ENCODE results near the gene MYB.

MYB gene

GRCh38 chr6:135191508-135192255 lies 10.6 kb downstream of the MYB start:
- DNase-seq = no peak

- DNase-seq = no peak
Measured at GRCh38 chr6:135192256-135193174, 11.4 kb downstream of the MYB start.

DNA sequence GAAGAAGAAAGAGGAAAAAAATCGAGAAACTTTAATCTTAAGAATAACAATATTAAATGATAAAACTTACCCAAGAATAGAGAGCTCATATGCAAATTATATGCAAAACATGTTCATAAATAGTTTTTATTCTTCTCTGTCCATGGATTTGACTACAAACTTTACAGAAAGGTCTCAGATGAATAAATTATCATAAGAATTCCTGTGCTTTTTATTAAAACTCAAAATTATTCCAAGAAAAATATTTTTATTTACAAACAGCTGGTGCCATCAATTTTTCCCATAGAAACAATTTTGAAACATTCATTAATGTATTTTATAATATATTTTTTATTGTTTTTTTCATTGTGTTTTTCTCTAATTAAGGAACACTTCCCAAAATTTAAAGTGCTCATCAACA lies 12.1 kb downstream of the MYB start:
- no peak for DNase-seq

- no peak for DNase-seq
Measured at GRCh38 chr6:135195041-135195440, 13.9 kb downstream of the MYB start.

- DNase-seq = no peak
Measured at GRCh38 chr6:135195522-135195921, 14.4 kb downstream of the MYB start.

- no peak for DNase-seq
Measured at GRCh38 chr6:135196739-135197510, 15.8 kb downstream of the MYB start.

- DNase-seq = no peak
Measured at GRCh38 chr6:135202836-135203235, 21.7 kb downstream of the MYB start.

DNA sequence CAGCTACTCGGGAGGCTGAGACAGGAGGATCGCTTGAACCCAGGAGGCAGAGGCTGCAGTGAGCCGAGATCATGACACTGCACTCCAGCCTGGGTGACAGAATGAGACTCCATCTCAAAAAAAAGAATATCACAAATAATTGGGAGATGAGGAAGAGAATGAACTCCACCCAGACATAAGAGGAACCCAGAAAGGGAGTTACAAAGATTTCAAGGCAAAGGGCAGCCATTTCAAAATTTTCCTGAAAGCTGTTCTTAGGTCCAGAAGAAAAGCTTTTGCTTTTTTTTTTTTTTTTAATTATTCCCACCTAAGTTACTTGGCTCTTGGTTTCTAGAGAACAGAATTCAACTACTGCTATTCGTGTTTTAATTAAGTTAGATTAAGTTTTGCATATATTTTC lies 23.8 kb downstream of the MYB start:
- no peak for DNase-seq

GRCh38 chr6:135209803-135210202 lies 28.7 kb downstream of the MYB start:
- no peak for DNase-seq

DNA sequence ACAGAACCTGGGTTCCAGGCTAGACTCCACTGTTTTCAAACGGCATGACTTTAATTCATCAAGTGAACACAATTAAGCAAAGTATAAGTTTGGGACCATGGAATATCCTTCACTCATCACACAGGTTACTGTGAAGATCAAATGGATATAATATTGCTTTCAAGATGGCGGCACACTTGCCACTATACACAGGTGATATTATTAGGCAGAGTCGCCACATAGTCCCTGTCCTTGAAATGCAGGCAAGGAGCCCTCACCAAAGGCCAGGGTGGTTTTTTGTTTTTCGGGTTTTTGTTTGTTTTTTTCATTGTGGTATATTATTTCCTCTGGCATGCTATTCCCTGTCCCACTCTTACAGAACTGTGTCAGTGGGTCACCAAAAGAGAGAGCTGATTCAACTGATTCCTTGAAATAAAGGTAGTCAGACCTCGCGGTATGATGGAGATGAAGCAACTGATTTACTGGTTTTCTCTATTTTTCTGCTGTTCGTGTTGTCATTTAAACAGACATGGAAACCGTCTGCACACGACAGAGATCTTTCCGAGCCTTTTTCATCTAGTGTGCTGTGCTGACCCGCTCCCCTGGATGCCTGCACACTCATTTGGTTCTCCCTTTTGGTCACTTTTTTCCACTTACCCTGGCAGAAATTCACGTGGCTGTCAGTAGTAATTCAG lies 29.7 kb downstream of the MYB start:
- no peak for DNase-seq

- DNase-seq = no peak
Measured at GRCh38 chr6:135211306-135211702, 30.2 kb downstream of the MYB start.

- DNase-seq = no peak
Measured at GRCh38 chr6:135212020-135212806, 31.1 kb downstream of the MYB start.

GRCh38 chr6:135212935-135213334 lies 31.8 kb downstream of the MYB start:
- no peak for DNase-seq

- DNase-seq = no peak
Measured at GRCh38 chr6:135213616-135214015, 32.5 kb downstream of the MYB start.

DNA sequence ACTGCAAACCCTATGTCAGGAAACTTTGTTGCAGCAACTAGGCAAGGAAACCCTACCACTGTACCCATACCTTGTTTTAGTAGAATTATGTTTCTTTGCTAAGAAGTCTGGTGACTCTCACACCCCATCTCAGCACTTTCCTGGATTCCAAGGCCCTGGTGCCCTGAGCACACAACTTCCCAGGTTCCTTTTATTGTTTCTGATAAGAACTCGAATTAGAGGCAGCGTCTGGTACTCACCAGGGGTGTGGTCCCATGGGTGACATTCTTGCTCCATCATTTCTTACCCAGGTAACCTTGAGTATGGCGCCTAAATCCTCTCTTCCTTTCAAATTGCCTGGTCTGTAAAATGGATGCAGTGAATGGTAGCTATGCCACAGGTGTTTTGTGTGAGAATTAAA lies 34.1 kb downstream of the MYB start:
- no peak for DNase-seq

DNA sequence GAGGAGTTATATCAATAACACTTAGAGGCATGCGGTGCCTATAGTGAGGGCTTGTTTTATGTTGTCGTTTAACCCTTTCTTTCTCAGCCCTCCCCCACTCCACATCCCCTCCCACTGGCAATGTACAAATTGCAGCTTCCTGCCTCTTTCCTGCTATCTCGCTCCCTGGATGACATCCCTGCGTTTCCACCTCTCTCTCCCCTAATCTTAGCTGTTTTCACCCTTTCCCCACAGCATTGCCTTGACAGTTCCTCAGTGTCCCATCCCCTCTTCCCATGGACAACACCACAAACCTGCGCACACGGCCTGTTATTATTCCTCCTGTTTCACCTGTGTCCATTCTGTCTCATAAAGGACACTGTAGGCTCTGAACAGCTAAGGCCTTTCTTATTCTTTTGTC lies 34.5 kb downstream of the MYB start:
- no peak for DNase-seq

- no peak for DNase-seq
Measured at GRCh38 chr6:135217663-135218062, 36.6 kb downstream of the MYB start.

- DNase-seq = no peak
Measured at GRCh38 chr6:135219346-135219745, 38.2 kb downstream of the MYB start.

- no peak for DNase-seq
Measured at GRCh38 chr6:135221042-135221441, 39.9 kb downstream of the MYB start.

GRCh38 chr6:135221505-135221904 lies 40.4 kb downstream of the MYB start:
- DNase-seq = no peak

- no peak for DNase-seq
Measured at GRCh38 chr6:135222623-135223022, 41.5 kb downstream of the MYB start.

- no peak for DNase-seq
Measured at GRCh38 chr6:135224037-135224647, 43.0 kb downstream of the MYB start.

All from activated CD4-positive, alpha-beta T cell treated with anti-CD3 and anti-CD28 coated beads for 1 hour (primary cell).